ENCODE measurements around the gene PGP.

PGP gene

DNA sequence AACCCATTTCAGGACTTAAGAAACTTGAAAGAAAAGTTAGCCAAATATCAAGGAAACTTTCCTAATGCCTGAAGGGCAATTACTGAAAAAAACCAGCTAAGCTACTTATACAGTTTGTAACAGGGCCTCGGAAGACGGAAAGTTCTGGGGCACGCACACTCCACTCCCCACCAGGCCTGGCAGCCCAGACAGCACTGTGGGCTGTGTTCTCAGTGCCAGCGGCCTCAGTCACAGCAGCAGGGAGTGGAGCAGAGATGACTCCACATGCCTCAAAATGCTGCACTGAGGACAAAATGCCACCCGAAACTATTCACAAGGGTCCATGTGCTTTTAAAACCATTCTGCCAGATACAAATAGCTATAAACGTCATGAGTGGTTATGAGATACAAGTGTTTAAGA lies 43.1 kb upstream of the PGP start:
- no peak for TF ChIP-seq EZH2 (IDR thresholded peaks at IDR 0.05; ENCODE audit: borderline replicate concordance, low read depth, low read length, severe bottlenecking)
- no peak overlapping the region for H3K4me2 ChIP-seq (ENCODE audit: insufficient read depth, low read length)

DNA sequence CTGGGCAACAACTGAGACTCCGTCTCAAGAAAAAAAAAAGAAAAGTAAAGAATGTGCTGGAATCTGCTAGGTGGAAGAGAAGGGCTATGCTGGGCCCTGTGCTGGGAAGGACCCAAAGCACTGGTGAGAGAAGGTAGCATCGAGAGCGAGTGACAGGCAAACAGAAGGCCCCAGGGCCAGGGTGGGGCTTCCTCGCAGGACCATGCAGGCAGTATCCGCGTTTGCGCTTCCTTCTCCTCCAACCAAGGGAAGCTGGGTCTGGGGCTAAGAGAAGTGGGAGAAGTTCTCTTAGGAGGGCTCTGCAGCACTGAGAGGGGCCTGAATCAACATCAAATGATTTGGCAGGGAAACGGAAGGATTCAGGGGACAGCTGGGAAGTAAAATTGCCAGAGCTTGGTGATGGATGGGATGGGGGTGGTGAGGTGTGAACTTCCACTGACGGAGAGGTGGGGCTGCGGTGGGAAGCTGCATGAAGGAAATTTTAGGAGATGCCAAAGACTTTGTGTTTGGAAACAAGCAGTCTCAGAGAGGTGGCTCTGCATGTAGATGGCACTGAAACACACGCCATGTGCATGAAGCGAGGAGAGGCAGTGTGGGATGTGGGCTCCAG lies 42.0 kb upstream of the PGP start:
- TF ChIP-seq EZH2 (IDR thresholded peaks at IDR 0.05; ENCODE audit: borderline replicate concordance, low read depth, low read length, severe bottlenecking), result no peak
- TF ChIP-seq, protein P1, sequence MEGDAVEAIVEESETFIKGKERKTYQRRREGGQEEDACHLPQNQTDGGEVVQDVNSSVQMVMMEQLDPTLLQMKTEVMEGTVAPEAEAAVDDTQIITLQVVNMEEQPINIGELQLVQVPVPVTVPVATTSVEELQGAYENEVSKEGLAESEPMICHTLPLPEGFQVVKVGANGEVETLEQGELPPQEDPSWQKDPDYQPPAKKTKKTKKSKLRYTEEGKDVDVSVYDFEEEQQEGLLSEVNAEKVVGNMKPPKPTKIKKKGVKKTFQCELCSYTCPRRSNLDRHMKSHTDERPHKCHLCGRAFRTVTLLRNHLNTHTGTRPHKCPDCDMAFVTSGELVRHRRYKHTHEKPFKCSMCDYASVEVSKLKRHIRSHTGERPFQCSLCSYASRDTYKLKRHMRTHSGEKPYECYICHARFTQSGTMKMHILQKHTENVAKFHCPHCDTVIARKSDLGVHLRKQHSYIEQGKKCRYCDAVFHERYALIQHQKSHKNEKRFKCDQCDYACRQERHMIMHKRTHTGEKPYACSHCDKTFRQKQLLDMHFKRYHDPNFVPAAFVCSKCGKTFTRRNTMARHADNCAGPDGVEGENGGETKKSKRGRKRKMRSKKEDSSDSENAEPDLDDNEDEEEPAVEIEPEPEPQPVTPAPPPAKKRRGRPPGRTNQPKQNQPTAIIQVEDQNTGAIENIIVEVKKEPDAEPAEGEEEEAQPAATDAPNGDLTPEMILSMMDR (IDR thresholded peaks at IDR 0.05; ENCODE audit: borderline replicate concordance, extremely low read depth, low read length, poor library complexity, severe bottlenecking), result no peak
- Histone ChIP-seq H3K36me3 (ENCODE audit: insufficient read depth, low read length) (peaks cover 98% of the 10 kb centered on the region), H4K20me1 (ENCODE audit: insufficient read depth, low read length) (peaks cover 45% of the 10 kb centered on the region), H3K4me2 (ENCODE audit: insufficient read depth, low read length) (no peak overlapping the region), H3K9me3 (ENCODE audit: insufficient read depth, low read length, severe bottlenecking) (no peaks in the 10 kb centered on the region), H3K27ac (ENCODE audit: low read length) (no peak overlapping the region), H3K9ac (ENCODE audit: low read depth, low read length) (no peak overlapping the region), H2AFZ (ENCODE audit: low read depth, low read length) (no peak overlapping the region), H3K79me2 (ENCODE audit: insufficient read depth, low read length) (peaks cover 45% of the 10 kb centered on the region), H3K4me3 (ENCODE audit: low read depth in 1 of 2, low read length in 2 of 2) (no peak overlapping the region), H3K27me3 (ENCODE audit: insufficient read depth, low read length, poor library complexity) (no peaks in the 10 kb centered on the region), H3K4me1 (ENCODE audit: insufficient read depth, low read length) (no peaks in the 10 kb centered on the region)
- DNase-seq, result no peak
- no peak for ATAC-seq (ENCODE audit: insufficient read depth, low read depth)

More for the DNA sequence above, 43.1 kb upstream of the PGP start:
- peaks cover 98% of the 10 kb centered on the region for H3K36me3 ChIP-seq (ENCODE audit: insufficient read depth, low read length)
- ATAC-seq (ENCODE audit: insufficient read depth, low read depth) (no peak), DNase-seq (no peak)
- no peak overlapping the region for H3K27ac ChIP-seq (ENCODE audit: low read length)
- peaks cover 46% of the 10 kb centered on the region for H4K20me1 ChIP-seq (ENCODE audit: insufficient read depth, low read length)
- H3K4me1 ChIP-seq (ENCODE audit: insufficient read depth, low read length), result no peaks in the 10 kb centered on the region
- H3K9ac ChIP-seq (ENCODE audit: low read depth, low read length), result no peak overlapping the region
- H3K79me2 ChIP-seq (ENCODE audit: insufficient read depth, low read length), result peaks cover 55% of the 10 kb centered on the region
- H3K27me3 ChIP-seq (ENCODE audit: insufficient read depth, low read length, poor library complexity), result no peaks in the 10 kb centered on the region
- no peaks in the 10 kb centered on the region for H3K9me3 ChIP-seq (ENCODE audit: insufficient read depth, low read length, severe bottlenecking)
- H2AFZ ChIP-seq (ENCODE audit: low read depth, low read length), result no peak overlapping the region
- H3K4me3 ChIP-seq (ENCODE audit: low read depth in 1 of 2, low read length in 2 of 2), result no peak overlapping the region

- TF ChIP-seq EZH2 (IDR thresholded peaks at IDR 0.05; ENCODE audit: borderline replicate concordance, low read depth, low read length, severe bottlenecking), result no peak
- TF ChIP-seq, protein P1 (IDR thresholded peaks at IDR 0.05; ENCODE audit: borderline replicate concordance, extremely low read depth, low read length, poor library complexity, severe bottlenecking), result no peak
- H3K4me1 ChIP-seq (ENCODE audit: insufficient read depth, low read length), result no peaks in the 10 kb centered on the region
- no peak overlapping the region for H3K4me3 ChIP-seq (ENCODE audit: low read depth in 1 of 2, low read length in 2 of 2)
- H2AFZ ChIP-seq (ENCODE audit: low read depth, low read length), result no peak overlapping the region
- no peaks in the 10 kb centered on the region for H3K9me3 ChIP-seq (ENCODE audit: insufficient read depth, low read length, severe bottlenecking)
- H3K27ac ChIP-seq (ENCODE audit: low read length), result no peak overlapping the region
- H3K79me2 ChIP-seq (ENCODE audit: insufficient read depth, low read length), result peaks cover 21% of the 10 kb centered on the region
- no peak overlapping the region for H3K4me2 ChIP-seq (ENCODE audit: insufficient read depth, low read length)
- peaks cover 81% of the 10 kb centered on the region for H3K36me3 ChIP-seq (ENCODE audit: insufficient read depth, low read length)
- H4K20me1 ChIP-seq (ENCODE audit: insufficient read depth, low read length), result peaks cover 37% of the 10 kb centered on the region
- DNase-seq, result no peak
- no peaks in the 10 kb centered on the region for H3K27me3 ChIP-seq (ENCODE audit: insufficient read depth, low read length, poor library complexity)
- ATAC-seq (ENCODE audit: insufficient read depth, low read depth), result no peak
- no peak overlapping the region for H3K9ac ChIP-seq (ENCODE audit: low read depth, low read length)
Observed at GRCh38 chr16:2253293-2253692, 38.7 kb upstream of the PGP start.

GRCh38 chr16:2252806-2253148 lies 38.1 kb upstream of the PGP start:
- Histone ChIP-seq H3K4me2 (ENCODE audit: insufficient read depth, low read length) (no peak overlapping the region), H3K9me3 (ENCODE audit: insufficient read depth, low read length, severe bottlenecking) (no peaks in the 10 kb centered on the region), H3K9ac (ENCODE audit: low read depth, low read length) (no peak overlapping the region), H3K27me3 (ENCODE audit: insufficient read depth, low read length, poor library complexity) (no peaks in the 10 kb centered on the region), H4K20me1 (ENCODE audit: insufficient read depth, low read length) (peaks cover 35% of the 10 kb centered on the region), H3K79me2 (ENCODE audit: insufficient read depth, low read length) (peaks cover 17% of the 10 kb centered on the region), H2AFZ (ENCODE audit: low read depth, low read length) (no peak overlapping the region), H3K4me3 (ENCODE audit: low read depth in 1 of 2, low read length in 2 of 2) (no peak overlapping the region), H3K36me3 (ENCODE audit: insufficient read depth, low read length) (peaks cover 79% of the 10 kb centered on the region), H3K4me1 (ENCODE audit: insufficient read depth, low read length) (no peaks in the 10 kb centered on the region), H3K27ac (ENCODE audit: low read length) (no peak overlapping the region)
- no peak for ATAC-seq (ENCODE audit: insufficient read depth, low read depth)
- TF ChIP-seq EZH2 (IDR thresholded peaks at IDR 0.05; ENCODE audit: borderline replicate concordance, low read depth, low read length, severe bottlenecking), result no peak
- TF ChIP-seq, protein P1 (IDR thresholded peaks at IDR 0.05; ENCODE audit: borderline replicate concordance, extremely low read depth, low read length, poor library complexity, severe bottlenecking), result no peak
- DNase-seq, result no peak

Measured in DND-41 (cell line).